BJ (cell line): ENCODE data around the gene B4GALT1. TPM values are rescaled to one million over a fixed set of nuclear protein-coding genes. Genes with fewer than 3 reads are reported as not detected.
A peak's percentile ranks its signal among the peaks of the same experiment; 100 is the strongest.

Experiments
- CTCF ChIA-PET: fragments of 350-600 bp; formaldehyde crosslinking; extraction: SDS; loops from one replicate; lab custom pipeline; 2021; ENCODE audit warnings: antibody characterized with exemption, inconsistent platforms; lab: Yijun Ruan, JAX
- POLR2A ChIA-PET: fragments of 300-600 bp; sonication (Branson Sonifier 250); formaldehyde crosslinking; extraction: SDS; loops from one replicate; lab custom pipeline; 2021; ENCODE audit warnings: antibody characterized with exemption; lab: Charles Lee
- DNase-seq: peaks from one replicate; pipeline ENCODE4 v3.0.0-alpha.2; 2011; ENCODE audit warnings: low read depth
- H3K27me3 ChIP-seq: 2 replicates; pipeline ENCODE4 v1.6.0; 2011; ENCODE audit warnings: low read length; ENCODE audit not compliant: control insufficient read depth, insufficient read depth
- H3K36me3 ChIP-seq: 2 replicates; pipeline ENCODE4 v1.5.1; 2011; ENCODE audit warnings: low read length; ENCODE audit not compliant: control insufficient read depth, insufficient read depth
- H3K4me3 ChIP-seq: 2 replicates; pipeline ENCODE4 v1.5.1; 2011; ENCODE audit warnings: low read depth, mild to moderate bottlenecking, control low read depth, low read length
- polyA plus RNA-seq: library from polyadenylated mRNA; depleted of rRNA; stranded (reverse); fragments of >200 nt; gene quantifications from 2 replicates; pipeline ENCODE4 v1.2.3, GENCODE V29; 2011
- TF ChIP-seq, protein P1 (sequence below): IDR thresholded peaks from 2 replicates; pipeline ENCODE4 v1.5.1; 2011; ENCODE audit warnings: low read depth, mild to moderate bottlenecking, control low read depth, inconsistent platforms, low read length, moderate library complexity; ENCODE audit not compliant: insufficient read depth

B4GALT1 gene
- polyA plus RNA-seq, 1 experiment, result 85.6 TPM

DNA sequence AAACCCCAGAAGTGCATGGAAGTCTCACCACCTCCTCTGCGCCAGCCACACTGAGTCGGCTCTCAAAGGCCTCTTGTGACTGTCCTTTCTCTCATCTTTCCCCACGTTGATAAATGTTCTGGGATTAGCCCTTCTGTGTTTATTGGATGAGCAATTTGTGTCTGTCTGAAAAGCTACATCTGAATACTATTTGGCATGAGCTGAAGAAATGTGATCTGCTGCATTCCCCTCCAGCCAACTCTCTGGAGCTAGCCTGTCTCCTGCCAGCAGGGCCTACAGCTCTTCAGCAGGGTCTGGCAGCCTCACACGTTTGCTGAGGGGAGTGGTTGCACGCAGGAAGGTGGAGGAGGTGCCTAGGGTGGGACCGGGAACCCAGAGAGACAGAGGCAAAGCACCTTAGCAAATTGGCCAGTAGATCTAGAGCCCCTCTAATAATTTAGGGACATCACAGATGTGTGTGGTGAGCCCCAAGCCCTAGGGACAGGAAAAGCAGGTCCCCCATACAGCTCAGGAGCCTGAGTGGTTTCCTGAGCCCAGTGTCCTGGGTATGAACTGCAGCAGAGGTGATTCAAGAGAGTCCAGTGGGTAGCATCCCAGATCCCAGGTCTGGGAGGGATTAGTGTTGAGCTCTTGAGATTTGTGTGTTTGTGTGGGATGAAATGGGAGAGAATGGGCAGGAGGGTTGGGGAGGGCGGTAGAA is 20.5 kb upstream of the B4GALT1 start:
- DNase-seq, result peak; percentile 75
- H3K27me3 ChIP-seq, result no peaks in the 10 kb centered on the region
- POLR2A ChIA-PET, result no interaction called here
- no peaks in the 10 kb centered on the region for H3K36me3 ChIP-seq
- TF ChIP-seq, protein P1, sequence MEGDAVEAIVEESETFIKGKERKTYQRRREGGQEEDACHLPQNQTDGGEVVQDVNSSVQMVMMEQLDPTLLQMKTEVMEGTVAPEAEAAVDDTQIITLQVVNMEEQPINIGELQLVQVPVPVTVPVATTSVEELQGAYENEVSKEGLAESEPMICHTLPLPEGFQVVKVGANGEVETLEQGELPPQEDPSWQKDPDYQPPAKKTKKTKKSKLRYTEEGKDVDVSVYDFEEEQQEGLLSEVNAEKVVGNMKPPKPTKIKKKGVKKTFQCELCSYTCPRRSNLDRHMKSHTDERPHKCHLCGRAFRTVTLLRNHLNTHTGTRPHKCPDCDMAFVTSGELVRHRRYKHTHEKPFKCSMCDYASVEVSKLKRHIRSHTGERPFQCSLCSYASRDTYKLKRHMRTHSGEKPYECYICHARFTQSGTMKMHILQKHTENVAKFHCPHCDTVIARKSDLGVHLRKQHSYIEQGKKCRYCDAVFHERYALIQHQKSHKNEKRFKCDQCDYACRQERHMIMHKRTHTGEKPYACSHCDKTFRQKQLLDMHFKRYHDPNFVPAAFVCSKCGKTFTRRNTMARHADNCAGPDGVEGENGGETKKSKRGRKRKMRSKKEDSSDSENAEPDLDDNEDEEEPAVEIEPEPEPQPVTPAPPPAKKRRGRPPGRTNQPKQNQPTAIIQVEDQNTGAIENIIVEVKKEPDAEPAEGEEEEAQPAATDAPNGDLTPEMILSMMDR, result no peak
- H3K4me3 ChIP-seq, result no peak overlapping the region
- CTCF ChIA-PET, result interaction anchor here (0.7 to 2.3 kb wide), 7 partner anchors 10 to 38 kb away, joined by 3 to 9 read pairs (median 3); no protein-coding TSS in a partner anchor

DNA sequence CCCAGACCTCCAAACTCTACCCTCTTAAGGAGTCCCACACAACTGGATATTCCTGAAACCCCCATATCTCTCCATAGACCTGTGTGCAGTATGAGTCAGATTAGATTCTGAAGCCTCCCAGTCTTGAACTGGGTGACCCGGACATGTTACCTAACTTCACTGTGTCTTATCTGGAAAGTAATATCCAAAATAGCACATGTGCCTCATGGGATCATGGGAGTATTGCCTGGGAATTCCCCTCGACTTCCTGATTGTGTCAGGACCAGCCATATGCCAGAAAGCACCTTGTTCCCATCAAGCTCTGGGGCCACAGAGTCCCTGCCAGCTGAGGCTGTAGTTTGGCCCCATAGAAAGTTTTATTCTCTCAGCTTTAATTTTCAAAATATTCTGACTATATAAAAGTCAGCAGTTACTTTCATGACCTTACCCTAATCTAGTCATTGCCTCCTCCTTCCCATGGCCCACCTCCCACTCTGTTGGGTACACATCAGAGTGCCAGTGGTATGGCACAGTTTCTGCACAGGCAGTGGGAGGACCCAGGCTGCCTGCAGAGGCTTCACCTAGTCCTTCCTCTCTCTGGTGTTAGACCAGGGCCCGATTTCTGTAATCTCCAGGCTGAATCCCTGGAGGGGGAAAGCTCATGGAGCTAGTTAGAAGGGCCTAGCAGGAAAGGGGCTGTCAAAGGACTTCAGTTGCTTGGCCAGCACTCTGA is 19.5 kb upstream of the B4GALT1 start:
- ChIA-PET POLR2A (no interaction called here), CTCF (interaction anchor here (1.0 to 2.3 kb wide), 4 partner anchors 12 to 39 kb away, joined by 3 to 9 read pairs (median 4); no protein-coding TSS in a partner anchor)

DNA sequence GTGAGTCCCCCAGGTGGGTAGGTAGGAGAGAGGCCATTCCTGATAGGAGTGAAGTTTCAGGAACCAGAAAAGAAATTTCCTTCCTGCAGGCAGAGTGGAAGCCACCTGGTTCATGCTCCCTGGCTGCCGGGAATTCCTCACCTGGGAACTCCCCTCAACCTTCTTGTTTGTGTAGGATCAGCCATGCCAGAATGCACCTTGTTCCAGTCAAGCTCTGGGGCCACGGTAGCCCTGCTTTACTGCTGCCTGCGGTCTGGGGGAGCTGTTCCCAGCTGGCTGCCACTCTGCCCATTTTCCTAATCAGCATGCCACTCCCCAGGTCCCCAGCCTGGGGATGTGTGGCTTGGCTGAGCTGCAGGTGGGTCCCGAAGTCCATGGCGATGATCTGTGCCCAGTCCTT is 18.7 kb upstream of the B4GALT1 start:
- ChIA-PET CTCF (interaction anchor here (1.6 kb wide), 1 partner anchor 24 kb away, joined by 5 read pairs; no protein-coding TSS in a partner anchor), POLR2A (no interaction called here)
- TF ChIP-seq, protein P1, result no peak

More for the DNA sequence above, 19.5 kb upstream of the B4GALT1 start:
- TF ChIP-seq, protein P1, result no peak
- Histone ChIP-seq H3K27me3 (no peaks in the 10 kb centered on the region), H3K36me3 (no peaks in the 10 kb centered on the region), H3K4me3 (no peak overlapping the region)
- no peak for DNase-seq

DNA sequence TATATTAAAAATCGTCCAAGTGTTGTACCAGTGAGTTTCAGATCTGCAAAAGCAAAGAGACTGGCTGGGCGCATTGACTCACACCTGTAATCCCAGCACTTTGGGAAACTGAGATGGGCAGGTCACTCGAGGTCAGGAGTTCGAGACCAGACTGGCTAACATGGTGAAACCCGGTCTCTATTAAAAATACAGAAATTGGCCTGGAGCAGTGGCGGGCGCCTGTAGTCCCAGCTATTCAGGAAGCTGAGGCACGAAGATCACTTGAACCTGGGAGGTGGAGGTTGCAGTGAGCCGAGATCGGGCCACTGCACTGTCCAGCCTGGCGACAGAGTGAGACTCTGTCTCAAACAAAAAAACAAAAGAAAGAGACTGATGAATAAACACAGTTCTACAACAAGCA is 18.3 kb upstream of the B4GALT1 start:
- Histone ChIP-seq H3K4me3 (no peak overlapping the region), H3K27me3 (no peaks in the 10 kb centered on the region), H3K36me3 (no peaks in the 10 kb centered on the region)
- no peak for DNase-seq
- ChIA-PET CTCF (interaction anchor here (1.0 kb wide), 1 partner anchor 10 kb away, joined by 3 read pairs; no protein-coding TSS in a partner anchor), POLR2A (no interaction called here)
- TF ChIP-seq, protein P1, result no peak

More for the DNA sequence above, 18.7 kb upstream of the B4GALT1 start:
- no peak for DNase-seq
- Histone ChIP-seq H3K4me3 (no peak overlapping the region), H3K27me3 (no peaks in the 10 kb centered on the region), H3K36me3 (no peaks in the 10 kb centered on the region)

DNA sequence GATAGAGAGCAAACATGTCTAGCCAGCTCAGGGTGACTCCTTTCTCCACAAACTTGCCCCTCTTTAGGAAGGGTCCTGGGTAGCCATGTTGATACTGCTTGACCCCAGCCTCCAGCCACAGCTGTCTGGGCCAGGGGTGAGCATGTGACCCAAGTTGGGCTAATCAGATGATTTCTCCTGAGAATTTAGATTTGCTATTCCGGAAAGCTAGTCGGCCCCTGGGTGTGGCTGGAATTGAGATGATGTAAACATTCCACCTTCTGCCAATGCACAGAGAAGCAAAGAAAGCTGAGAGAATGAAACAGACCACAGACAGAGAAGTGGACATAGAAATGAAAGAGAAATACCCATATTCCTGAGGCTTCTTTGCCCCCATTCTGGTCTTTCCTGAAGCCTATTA is 17.8 kb upstream of the B4GALT1 start:
- ChIA-PET CTCF (interaction anchor here (1.0 kb wide), 1 partner anchor 9 kb away, joined by 3 read pairs; no protein-coding TSS in a partner anchor), POLR2A (interaction anchor here (0.5 kb wide), 1 partner anchor 184 kb away, joined by 7 read pairs; no protein-coding TSS in a partner anchor)
- H3K27me3 ChIP-seq, result no peaks in the 10 kb centered on the region
- no peak for DNase-seq
- no peaks in the 10 kb centered on the region for H3K36me3 ChIP-seq
- TF ChIP-seq, protein P1, result no peak
- H3K4me3 ChIP-seq, result no peak overlapping the region
